WTC11 (cell line): ENCODE results near the gene KCNK16.

Experiments
- FOXJ3 ChIP-seq: sonication (generic); formaldehyde crosslinking; IDR thresholded peaks from 2 replicates; pipeline ENCODE4 v1.9.0; 2021; ENCODE audit warnings: missing genetic modification reagents, mild to moderate bottlenecking, borderline replicate concordance
- GTF2I ChIP-seq: fragments of 250-450 bp; sonication (Bioruptor Pico); conservative IDR thresholded peaks from 2 replicates; pipeline ENCODE4 v1.4.0; 2021; ENCODE audit warnings: mild to moderate bottlenecking
- JUN ChIP-seq: sonication (generic); formaldehyde crosslinking; IDR thresholded peaks from 2 replicates; pipeline ENCODE4 v1.8.0; 2023; ENCODE audit warnings: mild to moderate bottlenecking, missing genetic modification reagents
- PRRX2 ChIP-seq: fragments of 250-450 bp; sonication (Bioruptor Pico); IDR thresholded peaks from 2 replicates; pipeline ENCODE4 v1.8.0; 2021; ENCODE audit warnings: mild to moderate bottlenecking
- SP1 ChIP-seq: sonication (generic); formaldehyde crosslinking; conservative IDR thresholded peaks from 2 replicates; pipeline ENCODE4 v1.8.1; 2022; ENCODE audit warnings: missing genetic modification reagents
- TF ChIP-seq, protein P1 (sequence below): sonication (generic); formaldehyde crosslinking; IDR thresholded peaks from 2 replicates; pipeline ENCODE4 v1.8.0; 2022; ENCODE audit warnings: missing genetic modification reagents
- TF ChIP-seq, protein P2 (sequence below): fragments of 200-600 bp; IDR thresholded peaks from 2 replicates; pipeline ENCODE4 v1.8.0; 2022; ENCODE audit warnings: antibody characterized with exemption
- TF ChIP-seq, protein P3 (sequence below): sonication (generic); formaldehyde crosslinking; IDR thresholded peaks from 2 replicates; pipeline ENCODE4 v1.8.0; 2022; ENCODE audit warnings: mild to moderate bottlenecking, missing genetic modification reagents
- TF ChIP-seq, protein P4 (sequence below): fragments of 250-450 bp; sonication (Bioruptor Pico); IDR thresholded peaks from 2 replicates; pipeline ENCODE4 v2.1.2; 2022; ENCODE audit warnings: mild to moderate bottlenecking, moderate library complexity
- TF ChIP-seq, protein P5 (sequence below): sonication (generic); formaldehyde crosslinking; IDR thresholded peaks from 2 replicates; pipeline ENCODE4 v1.8.0; 2023; ENCODE audit warnings: missing genetic modification reagents, mild to moderate bottlenecking, borderline replicate concordance

DNA sequence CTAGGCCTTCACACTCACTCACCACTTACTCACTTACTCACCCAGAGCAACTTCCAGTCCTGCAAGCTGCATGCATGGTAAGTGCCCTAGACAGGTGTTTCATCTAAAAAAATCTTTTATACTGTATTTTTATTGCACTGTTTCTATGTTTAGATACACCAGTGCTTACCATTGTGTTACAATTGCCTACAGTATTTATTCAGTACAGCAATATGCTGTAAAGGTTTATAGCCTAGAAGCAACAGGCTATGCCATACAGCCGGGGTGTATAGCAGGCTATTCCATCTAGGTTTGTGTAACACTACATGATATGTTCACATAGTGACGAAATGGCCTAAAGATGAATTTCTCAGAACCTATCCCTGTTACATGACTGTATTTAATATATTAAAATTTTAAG is 56.1 kb downstream of the KCNK16 start:
- TF ChIP-seq, protein P1, sequence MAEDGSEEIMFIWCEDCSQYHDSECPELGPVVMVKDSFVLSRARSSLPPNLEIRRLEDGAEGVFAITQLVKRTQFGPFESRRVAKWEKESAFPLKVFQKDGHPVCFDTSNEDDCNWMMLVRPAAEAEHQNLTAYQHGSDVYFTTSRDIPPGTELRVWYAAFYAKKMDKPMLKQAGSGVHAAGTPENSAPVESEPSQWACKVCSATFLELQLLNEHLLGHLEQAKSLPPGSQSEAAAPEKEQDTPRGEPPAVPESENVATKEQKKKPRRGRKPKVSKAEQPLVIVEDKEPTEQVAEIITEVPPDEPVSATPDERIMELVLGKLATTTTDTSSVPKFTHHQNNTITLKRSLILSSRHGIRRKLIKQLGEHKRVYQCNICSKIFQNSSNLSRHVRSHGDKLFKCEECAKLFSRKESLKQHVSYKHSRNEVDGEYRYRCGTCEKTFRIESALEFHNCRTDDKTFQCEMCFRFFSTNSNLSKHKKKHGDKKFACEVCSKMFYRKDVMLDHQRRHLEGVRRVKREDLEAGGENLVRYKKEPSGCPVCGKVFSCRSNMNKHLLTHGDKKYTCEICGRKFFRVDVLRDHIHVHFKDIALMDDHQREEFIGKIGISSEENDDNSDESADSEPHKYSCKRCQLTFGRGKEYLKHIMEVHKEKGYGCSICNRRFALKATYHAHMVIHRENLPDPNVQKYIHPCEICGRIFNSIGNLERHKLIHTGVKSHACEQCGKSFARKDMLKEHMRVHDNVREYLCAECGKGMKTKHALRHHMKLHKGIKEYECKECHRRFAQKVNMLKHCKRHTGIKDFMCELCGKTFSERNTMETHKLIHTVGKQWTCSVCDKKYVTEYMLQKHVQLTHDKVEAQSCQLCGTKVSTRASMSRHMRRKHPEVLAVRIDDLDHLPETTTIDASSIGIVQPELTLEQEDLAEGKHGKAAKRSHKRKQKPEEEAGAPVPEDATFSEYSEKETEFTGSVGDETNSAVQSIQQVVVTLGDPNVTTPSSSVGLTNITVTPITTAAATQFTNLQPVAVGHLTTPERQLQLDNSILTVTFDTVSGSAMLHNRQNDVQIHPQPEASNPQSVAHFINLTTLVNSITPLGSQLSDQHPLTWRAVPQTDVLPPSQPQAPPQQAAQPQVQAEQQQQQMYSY (CRISPR knock-in tag): no peak
- TF ChIP-seq, protein P2, sequence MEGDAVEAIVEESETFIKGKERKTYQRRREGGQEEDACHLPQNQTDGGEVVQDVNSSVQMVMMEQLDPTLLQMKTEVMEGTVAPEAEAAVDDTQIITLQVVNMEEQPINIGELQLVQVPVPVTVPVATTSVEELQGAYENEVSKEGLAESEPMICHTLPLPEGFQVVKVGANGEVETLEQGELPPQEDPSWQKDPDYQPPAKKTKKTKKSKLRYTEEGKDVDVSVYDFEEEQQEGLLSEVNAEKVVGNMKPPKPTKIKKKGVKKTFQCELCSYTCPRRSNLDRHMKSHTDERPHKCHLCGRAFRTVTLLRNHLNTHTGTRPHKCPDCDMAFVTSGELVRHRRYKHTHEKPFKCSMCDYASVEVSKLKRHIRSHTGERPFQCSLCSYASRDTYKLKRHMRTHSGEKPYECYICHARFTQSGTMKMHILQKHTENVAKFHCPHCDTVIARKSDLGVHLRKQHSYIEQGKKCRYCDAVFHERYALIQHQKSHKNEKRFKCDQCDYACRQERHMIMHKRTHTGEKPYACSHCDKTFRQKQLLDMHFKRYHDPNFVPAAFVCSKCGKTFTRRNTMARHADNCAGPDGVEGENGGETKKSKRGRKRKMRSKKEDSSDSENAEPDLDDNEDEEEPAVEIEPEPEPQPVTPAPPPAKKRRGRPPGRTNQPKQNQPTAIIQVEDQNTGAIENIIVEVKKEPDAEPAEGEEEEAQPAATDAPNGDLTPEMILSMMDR: no peak
- TF ChIP-seq JUN (CRISPR knock-in tag) (no peak), FOXJ3 (CRISPR knock-in tag) (no peak), PRRX2 (no peak), SP1 (CRISPR knock-in tag) (no peak), GTF2I (CRISPR knock-in tag) (no peak)
- TF ChIP-seq, protein P3, sequence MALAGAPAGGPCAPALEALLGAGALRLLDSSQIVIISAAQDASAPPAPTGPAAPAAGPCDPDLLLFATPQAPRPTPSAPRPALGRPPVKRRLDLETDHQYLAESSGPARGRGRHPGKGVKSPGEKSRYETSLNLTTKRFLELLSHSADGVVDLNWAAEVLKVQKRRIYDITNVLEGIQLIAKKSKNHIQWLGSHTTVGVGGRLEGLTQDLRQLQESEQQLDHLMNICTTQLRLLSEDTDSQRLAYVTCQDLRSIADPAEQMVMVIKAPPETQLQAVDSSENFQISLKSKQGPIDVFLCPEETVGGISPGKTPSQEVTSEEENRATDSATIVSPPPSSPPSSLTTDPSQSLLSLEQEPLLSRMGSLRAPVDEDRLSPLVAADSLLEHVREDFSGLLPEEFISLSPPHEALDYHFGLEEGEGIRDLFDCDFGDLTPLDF (CRISPR knock-in tag): no peak
- TF ChIP-seq, protein P4, sequence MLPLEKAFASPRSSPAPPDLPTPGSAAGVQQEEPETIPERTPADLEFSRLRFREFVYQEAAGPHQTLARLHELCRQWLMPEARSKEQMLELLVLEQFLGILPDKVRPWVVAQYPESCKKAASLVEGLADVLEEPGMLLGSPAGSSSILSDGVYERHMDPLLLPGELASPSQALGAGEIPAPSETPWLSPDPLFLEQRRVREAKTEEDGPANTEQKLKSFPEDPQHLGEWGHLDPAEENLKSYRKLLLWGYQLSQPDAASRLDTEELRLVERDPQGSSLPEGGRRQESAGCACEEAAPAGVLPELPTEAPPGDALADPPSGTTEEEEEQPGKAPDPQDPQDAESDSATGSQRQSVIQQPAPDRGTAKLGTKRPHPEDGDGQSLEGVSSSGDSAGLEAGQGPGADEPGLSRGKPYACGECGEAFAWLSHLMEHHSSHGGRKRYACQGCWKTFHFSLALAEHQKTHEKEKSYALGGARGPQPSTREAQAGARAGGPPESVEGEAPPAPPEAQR (CRISPR knock-in tag): no peak
- TF ChIP-seq, protein P5, sequence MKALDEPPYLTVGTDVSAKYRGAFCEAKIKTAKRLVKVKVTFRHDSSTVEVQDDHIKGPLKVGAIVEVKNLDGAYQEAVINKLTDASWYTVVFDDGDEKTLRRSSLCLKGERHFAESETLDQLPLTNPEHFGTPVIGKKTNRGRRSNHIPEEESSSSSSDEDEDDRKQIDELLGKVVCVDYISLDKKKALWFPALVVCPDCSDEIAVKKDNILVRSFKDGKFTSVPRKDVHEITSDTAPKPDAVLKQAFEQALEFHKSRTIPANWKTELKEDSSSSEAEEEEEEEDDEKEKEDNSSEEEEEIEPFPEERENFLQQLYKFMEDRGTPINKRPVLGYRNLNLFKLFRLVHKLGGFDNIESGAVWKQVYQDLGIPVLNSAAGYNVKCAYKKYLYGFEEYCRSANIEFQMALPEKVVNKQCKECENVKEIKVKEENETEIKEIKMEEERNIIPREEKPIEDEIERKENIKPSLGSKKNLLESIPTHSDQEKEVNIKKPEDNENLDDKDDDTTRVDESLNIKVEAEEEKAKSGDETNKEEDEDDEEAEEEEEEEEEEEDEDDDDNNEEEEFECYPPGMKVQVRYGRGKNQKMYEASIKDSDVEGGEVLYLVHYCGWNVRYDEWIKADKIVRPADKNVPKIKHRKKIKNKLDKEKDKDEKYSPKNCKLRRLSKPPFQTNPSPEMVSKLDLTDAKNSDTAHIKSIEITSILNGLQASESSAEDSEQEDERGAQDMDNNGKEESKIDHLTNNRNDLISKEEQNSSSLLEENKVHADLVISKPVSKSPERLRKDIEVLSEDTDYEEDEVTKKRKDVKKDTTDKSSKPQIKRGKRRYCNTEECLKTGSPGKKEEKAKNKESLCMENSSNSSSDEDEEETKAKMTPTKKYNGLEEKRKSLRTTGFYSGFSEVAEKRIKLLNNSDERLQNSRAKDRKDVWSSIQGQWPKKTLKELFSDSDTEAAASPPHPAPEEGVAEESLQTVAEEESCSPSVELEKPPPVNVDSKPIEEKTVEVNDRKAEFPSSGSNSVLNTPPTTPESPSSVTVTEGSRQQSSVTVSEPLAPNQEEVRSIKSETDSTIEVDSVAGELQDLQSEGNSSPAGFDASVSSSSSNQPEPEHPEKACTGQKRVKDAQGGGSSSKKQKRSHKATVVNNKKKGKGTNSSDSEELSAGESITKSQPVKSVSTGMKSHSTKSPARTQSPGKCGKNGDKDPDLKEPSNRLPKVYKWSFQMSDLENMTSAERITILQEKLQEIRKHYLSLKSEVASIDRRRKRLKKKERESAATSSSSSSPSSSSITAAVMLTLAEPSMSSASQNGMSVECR (CRISPR knock-in tag): no peak
